ENCODE results near the gene CCDC15.
"Not testable (repeated sequence)": the region's sequence is repeated elsewhere in the genome, so short reads cannot be mapped to it uniquely, and the experiment has no call there.

Gene CCDC15

DNA sequence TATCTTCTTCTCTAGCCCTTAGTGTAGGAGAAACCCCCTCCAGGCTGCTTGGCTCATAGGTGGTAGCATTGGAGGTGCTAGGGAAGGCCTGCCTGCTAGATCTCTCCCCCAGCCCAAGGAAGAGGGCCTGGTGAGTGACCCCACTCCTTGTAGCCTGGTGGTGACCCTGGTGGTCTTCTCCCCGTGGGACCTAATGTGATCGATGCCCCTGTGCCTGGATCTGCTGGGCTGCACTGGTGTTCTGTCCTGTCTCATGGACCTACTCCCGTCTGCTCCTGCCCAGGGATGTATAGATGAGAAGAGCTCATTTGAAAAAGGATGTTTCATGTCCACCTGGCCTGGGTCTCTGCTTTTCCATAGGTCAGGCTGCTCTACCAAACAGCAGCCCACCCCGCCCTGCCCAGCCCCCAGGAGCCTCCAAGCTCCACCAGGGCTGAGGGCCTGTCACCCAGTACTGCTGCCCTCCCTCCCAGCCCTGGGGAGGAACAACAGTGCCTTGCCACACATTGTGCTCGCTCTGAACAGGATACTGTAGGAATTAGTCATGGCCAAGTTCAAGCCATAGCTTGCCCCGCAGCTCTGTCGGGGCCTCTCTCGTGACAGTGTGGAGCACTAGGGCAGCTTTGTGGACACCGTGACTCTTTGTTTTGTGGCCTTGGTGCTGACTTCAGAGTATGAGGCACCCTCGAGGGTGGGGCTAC, 128.8 kb downstream of the CCDC15 start:
- no peak for DNase-seq

- DNase-seq = no peak
These were observed 129.5 kb downstream of the CCDC15 start for GRCh38 chr11:125083312-125084056.

- DNase-seq = no peak
These were observed 130.0 kb downstream of the CCDC15 start for GRCh38 chr11:125084057-125084416.

- DNase-seq = no peak
These were observed 130.8 kb downstream of the CCDC15 start for GRCh38 chr11:125084761-125085231.

DNA sequence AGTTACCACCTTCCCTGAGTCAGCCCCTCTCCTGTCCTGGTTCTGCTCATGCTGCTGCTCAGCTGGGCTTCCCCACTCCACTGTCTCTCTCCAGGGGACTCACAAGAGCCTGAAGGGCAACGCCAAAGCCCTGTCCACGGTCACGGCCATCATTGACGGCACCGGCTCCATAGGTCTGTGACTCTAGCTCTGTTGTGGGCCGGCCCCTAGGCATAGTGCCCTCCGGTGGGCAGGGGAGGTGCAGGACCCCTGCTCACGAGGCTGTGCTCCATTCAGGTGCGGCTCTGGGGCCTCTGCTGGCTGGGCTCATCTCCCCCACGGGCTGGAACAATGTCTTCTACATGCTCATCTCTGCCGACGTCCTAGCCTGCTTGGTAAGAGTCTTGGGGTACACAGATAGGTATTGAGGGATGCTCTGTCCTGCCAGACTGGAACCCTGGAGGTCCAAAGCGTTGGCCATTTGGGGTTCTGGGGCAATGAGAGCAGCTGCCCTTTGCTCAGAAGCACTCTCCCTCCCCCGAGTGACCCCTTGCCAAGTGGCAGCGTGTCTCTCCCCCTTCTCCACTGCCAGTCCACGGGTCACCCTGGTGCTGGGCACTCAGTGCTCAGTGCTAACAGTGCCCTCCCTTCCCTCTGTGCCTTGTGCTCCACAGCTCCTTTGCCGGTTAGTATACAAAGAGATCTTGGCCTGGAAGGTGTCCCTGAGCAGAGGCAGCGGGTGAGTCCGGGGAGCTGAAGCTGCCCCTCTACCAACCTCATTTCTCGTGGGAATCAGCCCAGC, 131.5 kb downstream of the CCDC15 start:
- DNase-seq = no peak

DNA sequence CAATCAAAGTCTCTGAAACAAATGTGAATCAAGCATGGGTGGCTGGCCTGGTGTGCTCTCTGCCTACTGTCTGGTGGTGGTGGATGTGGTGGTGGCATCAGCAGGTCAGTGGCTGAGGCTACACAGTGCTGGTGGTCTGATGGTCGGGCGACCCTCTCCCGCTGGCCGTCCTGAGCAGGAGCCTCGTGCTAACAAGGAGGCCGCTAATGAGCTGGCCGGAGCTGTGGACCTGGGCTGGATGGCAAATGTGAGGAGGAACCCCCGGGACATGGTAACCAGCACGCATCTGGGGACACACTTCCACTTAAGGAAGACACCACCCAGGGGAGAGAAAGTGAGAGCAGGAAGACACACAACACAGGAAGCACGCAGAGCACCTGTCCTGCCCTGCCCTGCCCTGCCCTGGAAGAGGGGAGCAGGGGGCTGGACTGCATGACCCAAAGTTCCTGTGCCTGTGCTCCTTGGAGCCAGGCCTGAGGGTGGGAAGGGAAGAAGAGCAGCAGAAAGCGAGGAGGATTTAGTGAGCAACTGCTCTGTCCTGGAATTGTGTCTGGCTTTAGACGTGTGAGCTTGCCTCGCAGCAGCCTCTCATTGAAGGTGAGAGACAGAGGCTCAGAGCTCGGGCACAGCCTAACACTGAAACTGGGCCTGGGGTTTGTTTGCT, 132.8 kb downstream of the CCDC15 start:
- no peak for DNase-seq

DNA sequence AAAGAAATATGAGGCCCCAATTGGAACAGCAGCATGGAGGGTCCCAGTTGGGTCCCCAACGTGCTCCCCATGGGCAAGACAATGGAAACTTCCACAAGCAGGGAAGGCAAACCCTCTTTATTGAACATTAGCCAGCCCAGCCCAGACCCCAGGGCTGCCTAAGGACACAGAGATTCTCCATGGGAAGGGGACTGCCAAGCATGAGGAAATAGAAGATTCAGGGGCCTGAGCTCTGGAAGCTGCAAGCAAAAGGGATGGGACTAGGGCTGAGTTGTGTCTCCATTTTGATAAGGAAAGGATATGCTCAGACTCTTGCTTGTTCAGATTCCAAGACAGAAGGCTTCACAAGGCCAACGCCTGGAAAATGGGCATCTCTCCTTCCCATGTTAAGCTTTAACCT, 134.1 kb downstream of the CCDC15 start:
- DNase-seq = no peak

DNA sequence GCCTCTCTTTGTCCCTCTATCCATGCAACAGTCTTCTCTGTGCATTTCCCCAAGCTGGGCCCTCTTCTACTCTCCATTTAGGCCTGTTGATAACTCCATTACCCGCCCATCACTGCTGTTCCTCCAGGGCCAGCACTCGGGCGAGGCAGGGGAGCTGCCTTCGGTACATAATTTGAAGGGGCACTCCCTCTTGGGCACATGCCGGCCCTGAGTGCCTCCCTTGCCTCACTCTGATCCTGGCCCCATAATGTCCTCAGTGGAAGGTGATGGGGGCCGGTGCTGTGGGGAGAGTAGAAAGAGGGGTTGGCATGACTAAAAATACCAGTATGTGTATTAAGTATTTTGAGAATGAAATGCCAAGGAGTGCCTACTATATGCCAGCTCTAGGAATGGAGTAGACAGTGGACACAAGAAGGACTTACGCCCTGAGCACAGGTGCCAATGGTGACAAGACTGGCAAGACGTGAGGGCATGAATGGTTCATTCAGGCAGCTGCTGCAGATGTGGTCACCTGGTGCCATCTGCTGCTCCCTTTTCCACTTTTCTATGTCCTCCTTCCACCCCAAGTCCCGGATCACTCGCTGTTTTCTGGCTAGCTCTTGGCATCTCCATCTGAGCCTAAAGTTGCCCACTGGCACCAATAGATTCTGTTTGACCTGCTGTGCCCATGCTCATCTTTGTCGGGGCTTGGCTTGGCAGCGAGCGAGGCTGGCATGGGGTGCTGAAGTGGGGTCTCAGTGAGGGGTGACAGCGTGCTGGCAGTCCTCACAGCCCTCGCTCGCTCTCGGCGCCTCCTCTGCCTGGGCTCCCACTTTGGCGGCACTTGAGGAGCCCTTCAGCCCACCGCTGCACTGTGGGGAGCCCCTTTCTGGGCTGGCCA, 134.8 kb downstream of the CCDC15 start:
- DNase-seq = no peak

DNA sequence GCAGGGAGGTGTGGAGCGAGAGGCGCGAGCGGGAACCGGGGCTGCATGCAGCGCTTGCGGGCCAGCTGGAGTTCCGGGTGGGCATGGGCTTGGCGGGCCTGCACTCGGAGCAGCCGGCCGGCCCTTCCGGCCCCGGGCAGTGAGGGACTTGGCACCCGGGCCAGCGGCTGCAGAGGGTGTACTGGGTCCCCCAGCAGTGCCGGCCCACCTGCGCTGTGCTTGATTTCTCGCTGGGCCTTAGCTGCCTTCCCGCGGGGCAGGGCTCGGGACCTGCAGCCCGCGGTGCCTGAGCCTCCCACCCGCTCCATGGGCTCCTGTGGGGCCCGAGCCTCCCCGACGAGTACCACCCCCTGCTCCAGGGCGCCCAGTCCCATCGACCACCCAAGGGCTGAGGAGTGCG, 135.5 kb downstream of the CCDC15 start:
- DNase-seq = not testable (repeated sequence)

- not testable (repeated sequence) for DNase-seq
These were observed 136.1 kb downstream of the CCDC15 start for GRCh38 chr11:125090151-125090550.

GRCh38 chr11:125090816-125091215, 136.8 kb downstream of the CCDC15 start:
- DNase-seq = no peak
